GM19397 (cell line): Measurements from ENCODE around the gene HACL1.
"Not testable (repeated sequence)": the region's sequence is repeated elsewhere in the genome, so short reads cannot be mapped to it uniquely, and the experiment has no call there.

Source experiments
- ATAC-seq: cut with Tn5 transposase; IDR thresholded peaks from one replicate; pipeline ENCODE4 v1.9.1; 2021; ENCODE audit warnings: mild to moderate bottlenecking, moderate library complexity; ENCODE audit not compliant: unreplicated experiment

HACL1 gene

GRCh38 chr3:15585111-15585845 lies 16.1 kb downstream of the HACL1 start:
- ATAC-seq = no peak

- no peak for ATAC-seq
These were observed 19.6 kb downstream of the HACL1 start for GRCh38 chr3:15581471-15582394.

GRCh38 chr3:15579051-15579450 lies 22.3 kb downstream of the HACL1 start:
- ATAC-seq = no peak

GRCh38 chr3:15578289-15578867 lies 23.0 kb downstream of the HACL1 start:
- ATAC-seq = no peak

GRCh38 chr3:15576475-15576874 lies 24.9 kb downstream of the HACL1 start:
- no peak for ATAC-seq

GRCh38 chr3:15575446-15575845 lies 25.9 kb downstream of the HACL1 start:
- no peak for ATAC-seq

GRCh38 chr3:15572138-15572537 lies 29.2 kb downstream of the HACL1 start:
- ATAC-seq = no peak

- ATAC-seq = no peak
These were observed 38.2 kb downstream of the HACL1 start for GRCh38 chr3:15563190-15563589.

GRCh38 chr3:15562560-15562959 lies 38.8 kb downstream of the HACL1 start:
- no peak for ATAC-seq

GRCh38 chr3:15558581-15558980 lies 42.8 kb downstream of the HACL1 start:
- no peak for ATAC-seq

- ATAC-seq = peak; percentile 59
These were observed 43.8 kb downstream of the HACL1 start for GRCh38 chr3:15557511-15557946.

- ATAC-seq = peak; percentile 73
These were observed 44.9 kb downstream of the HACL1 start for GRCh38 chr3:15556512-15556911.

- ATAC-seq = no peak
These were observed 47.6 kb downstream of the HACL1 start for GRCh38 chr3:15553749-15554148.

- no peak for ATAC-seq
These were observed 49.5 kb downstream of the HACL1 start for GRCh38 chr3:15551902-15552301.

GRCh38 chr3:15549846-15550245 lies 51.5 kb downstream of the HACL1 start:
- no peak for ATAC-seq

GRCh38 chr3:15542614-15543013 lies 58.8 kb downstream of the HACL1 start:
- ATAC-seq = no peak

- ATAC-seq = no peak
These were observed 60.0 kb downstream of the HACL1 start for GRCh38 chr3:15541371-15541770.

- no peak for ATAC-seq
These were observed 62.3 kb downstream of the HACL1 start for GRCh38 chr3:15539066-15539465.

GRCh38 chr3:15538345-15538744 lies 63.0 kb downstream of the HACL1 start:
- ATAC-seq = no peak

- ATAC-seq = no peak
These were observed 64.5 kb downstream of the HACL1 start for GRCh38 chr3:15536856-15537255.

- no peak for ATAC-seq
These were observed 65.6 kb downstream of the HACL1 start for GRCh38 chr3:15535732-15536131.

GRCh38 chr3:15532614-15533013 lies 68.8 kb downstream of the HACL1 start:
- not testable (repeated sequence) for ATAC-seq
